Measurements from ENCODE around the gene TLE6.

- TF ChIP-seq CTCF (IDR thresholded peaks at IDR 0.05; ENCODE audit: low read length) (no peak), EZH2 (optimal IDR thresholded peaks at IDR 0.05; ENCODE audit: low read depth, low read length) (no peak)
Measured at GRCh38 chr19:2994588-2995131, 17.3 kb downstream of the TLE6 start.
